DND-41 (cell line): ENCODE results near the gene GCN1.
"Not testable (repeated sequence)": the region's sequence is repeated elsewhere in the genome, so short reads cannot be mapped to it uniquely, and the experiment has no call there.

Experiments
- ATAC-seq: fragments of 200-7000 bp; cut with Tn5 transposase; 3 replicates; pipeline ENCODE4 v1.9.1; 2021; ENCODE audit warnings: low read depth; ENCODE audit not compliant: insufficient read depth
- DNase-seq: peaks from one replicate; pipeline ENCODE4 v3.0.0-alpha.2; 2020
- H2AFZ ChIP-seq: 2 replicates; pipeline ENCODE4 v1.6.0; 2012; ENCODE audit warnings: low read depth, low read length
- H3K27ac ChIP-seq: 2 replicates; pipeline ENCODE4 v1.5.1; 2012; ENCODE audit warnings: low read length, inconsistent platforms
- H3K27me3 ChIP-seq: fragments of 200-600 bp; sonication (generic); 2 replicates; pipeline ENCODE4 v1.6.0; 2012; ENCODE audit warnings: low read length, mild to moderate bottlenecking, inconsistent platforms; ENCODE audit not compliant: insufficient read depth, poor library complexity
- H3K36me3 ChIP-seq: 2 replicates; pipeline ENCODE4 v1.5.1; 2012; ENCODE audit warnings: low read length, inconsistent platforms; ENCODE audit not compliant: insufficient read depth
- H3K4me1 ChIP-seq: 2 replicates; pipeline ENCODE4 v1.5.1; 2012; ENCODE audit warnings: mild to moderate bottlenecking, low read length; ENCODE audit not compliant: insufficient read depth
- H3K4me2 ChIP-seq: 2 replicates; pipeline ENCODE4 v1.6.0; 2012; ENCODE audit warnings: mild to moderate bottlenecking, moderate library complexity, low read length, inconsistent platforms; ENCODE audit not compliant: insufficient read depth
- H3K4me3 ChIP-seq, 2 experiments: fragments of 200-600 bp in 1 of 2; shearing (Covaris generic) in 1 of 2; 2 replicates each; pipeline ENCODE4 v1.5.1; 2012 to 2016; ENCODE audit warnings: inconsistent platforms in 2 of 2, low read length in 2 of 2, mild to moderate bottlenecking in 2 of 2, low read depth in 1 of 2, moderate library complexity in 1 of 2
- H3K79me2 ChIP-seq: 2 replicates; pipeline ENCODE4 v1.6.0; 2012; ENCODE audit warnings: low read length, inconsistent platforms; ENCODE audit not compliant: insufficient read depth
- H3K9ac ChIP-seq: 2 replicates; pipeline ENCODE4 v1.6.0; 2012; ENCODE audit warnings: low read depth, mild to moderate bottlenecking, inconsistent platforms, low read length, moderate library complexity
- H3K9me3 ChIP-seq: 2 replicates; pipeline ENCODE4 v1.5.1; 2012; ENCODE audit warnings: low read length, moderate library complexity, mild to moderate bottlenecking, inconsistent platforms; ENCODE audit not compliant: insufficient read depth, severe bottlenecking
- H4K20me1 ChIP-seq: 2 replicates; pipeline ENCODE4 v1.6.0; 2012; ENCODE audit warnings: low read length; ENCODE audit not compliant: insufficient read depth
- CTCF ChIP-seq: IDR thresholded peaks from 2 replicates; pipeline ENCODE4 v1.5.1; 2012; ENCODE audit warnings: borderline replicate concordance, low read length, moderate library complexity, mild to moderate bottlenecking; ENCODE audit not compliant: poor library complexity, severe bottlenecking; ENCODE audit errors: extremely low read depth
- EZH2 ChIP-seq: IDR thresholded peaks from 3 replicates; pipeline ENCODE4 v1.6.1; 2012; ENCODE audit warnings: borderline replicate concordance, low read depth, mild to moderate bottlenecking, moderate library complexity, low read length, inconsistent platforms; ENCODE audit not compliant: severe bottlenecking

Gene GCN1

GRCh38 chr12:120207227-120207626 lies 12.7 kb upstream of the GCN1 start:
- ATAC-seq (no peak), DNase-seq (no peak)
- no peak overlapping the region for H3K27ac ChIP-seq
- no peaks in the 10 kb centered on the region for H3K27me3 ChIP-seq
- H3K4me2 ChIP-seq: no peak overlapping the region
- H3K79me2 ChIP-seq: peaks cover 7% of the 10 kb centered on the region
- H4K20me1 ChIP-seq: no peaks in the 10 kb centered on the region
- no peak overlapping the region for H3K9ac ChIP-seq
- no peak overlapping the region for H2AFZ ChIP-seq
- TF ChIP-seq EZH2 (no peak), CTCF (no peak)
- no peak overlapping the region for H3K4me3 ChIP-seq
- peaks cover 38% of the 10 kb centered on the region for H3K36me3 ChIP-seq
- H3K9me3 ChIP-seq: no peaks in the 10 kb centered on the region
- peaks cover 7% of the 10 kb centered on the region for H3K4me1 ChIP-seq

DNA sequence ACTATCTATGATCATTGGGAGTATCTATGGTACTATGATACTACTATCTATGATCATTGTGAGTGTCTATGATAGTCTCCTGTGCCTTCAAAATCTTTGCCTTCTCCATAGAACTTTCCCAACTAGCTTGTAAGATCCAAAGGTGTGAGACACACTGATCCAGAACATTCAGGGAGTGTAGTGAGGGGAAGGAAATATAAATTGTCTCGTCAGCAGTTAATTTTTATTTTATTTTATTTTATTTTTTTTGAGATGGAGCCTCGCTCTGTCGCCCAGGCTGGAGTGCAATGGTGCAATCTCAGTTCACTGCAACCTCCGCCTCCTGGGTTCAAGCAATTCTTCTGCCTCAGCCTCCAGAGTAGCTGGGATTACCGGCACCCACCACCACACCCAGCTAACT lies 12.3 kb upstream of the GCN1 start:
- H3K4me3 ChIP-seq, ATAC-seq, DNase-seq, H3K9me3 ChIP-seq, H4K20me1 ChIP-seq, H2AFZ ChIP-seq, H3K27ac ChIP-seq, H3K4me2 ChIP-seq, H3K9ac ChIP-seq, H3K27me3 ChIP-seq: not testable (repeated sequence)
- Histone ChIP-seq H3K4me1 (peaks cover 11% of the 10 kb centered on the region), H3K79me2 (peaks cover 12% of the 10 kb centered on the region), H3K36me3 (peaks cover 33% of the 10 kb centered on the region)

- H3K27ac ChIP-seq: no peak overlapping the region
- no peak overlapping the region for H3K9ac ChIP-seq
- TF ChIP-seq EZH2: no peak
- no peak for TF ChIP-seq CTCF
- H3K4me1 ChIP-seq: peaks cover 11% of the 10 kb centered on the region
- H2AFZ ChIP-seq: no peak overlapping the region
- H3K27me3 ChIP-seq: no peaks in the 10 kb centered on the region
- no peak overlapping the region for H3K4me3 ChIP-seq
- H4K20me1 ChIP-seq: no peaks in the 10 kb centered on the region
- DNase-seq: no peak
- ATAC-seq: no peak
- peaks cover 31% of the 10 kb centered on the region for H3K36me3 ChIP-seq
- peaks cover 15% of the 10 kb centered on the region for H3K79me2 ChIP-seq
- no peak overlapping the region for H3K4me2 ChIP-seq
- no peaks in the 10 kb centered on the region for H3K9me3 ChIP-seq
Measured at GRCh38 chr12:120206228-120206627, 11.7 kb upstream of the GCN1 start.

DNA sequence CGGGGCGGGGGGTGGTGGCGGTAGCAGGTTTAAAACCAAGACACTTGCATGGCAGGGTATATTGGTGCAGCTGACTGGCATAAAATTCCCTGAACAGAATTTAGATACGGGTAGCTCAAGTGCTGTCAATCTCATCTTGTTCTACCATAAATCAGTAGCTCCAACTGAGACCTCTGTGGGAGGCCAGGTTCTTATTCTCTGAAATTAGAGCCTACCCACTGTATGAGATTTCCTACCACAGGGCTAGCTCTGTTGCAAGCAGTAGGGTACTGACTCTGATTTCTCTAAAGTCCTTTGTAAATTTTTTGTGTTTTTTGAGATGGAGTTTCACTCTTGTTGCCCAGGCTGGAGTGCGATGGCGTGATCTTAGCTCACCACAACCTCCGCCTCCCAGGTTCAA lies 9.7 kb upstream of the GCN1 start:
- no peak overlapping the region for H3K4me3 ChIP-seq
- H3K36me3 ChIP-seq: peaks cover 34% of the 10 kb centered on the region
- ATAC-seq (no peak), DNase-seq (no peak)
- H2AFZ ChIP-seq: no peak overlapping the region
- peaks cover 20% of the 10 kb centered on the region for H3K4me1 ChIP-seq
- peaks cover 32% of the 10 kb centered on the region for H3K79me2 ChIP-seq
- TF ChIP-seq CTCF (no peak), EZH2 (no peak)
- no peaks in the 10 kb centered on the region for H3K9me3 ChIP-seq
- H3K27me3 ChIP-seq: no peaks in the 10 kb centered on the region
- H3K4me2 ChIP-seq: no peak overlapping the region
- H3K9ac ChIP-seq: no peak overlapping the region
- H3K27ac ChIP-seq: no peak overlapping the region
- peaks cover 16% of the 10 kb centered on the region for H4K20me1 ChIP-seq
